HG03558 (cell line): ENCODE results near the gene THADA.

Experiments used
- ATAC-seq: cut with Tn5 transposase; IDR thresholded peaks from one replicate; pipeline ENCODE4 v1.9.1; 2021; ENCODE audit warnings: moderate number of reproducible peaks; ENCODE audit not compliant: unreplicated experiment; ENCODE audit errors: extremely low read depth

THADA gene

DNA sequence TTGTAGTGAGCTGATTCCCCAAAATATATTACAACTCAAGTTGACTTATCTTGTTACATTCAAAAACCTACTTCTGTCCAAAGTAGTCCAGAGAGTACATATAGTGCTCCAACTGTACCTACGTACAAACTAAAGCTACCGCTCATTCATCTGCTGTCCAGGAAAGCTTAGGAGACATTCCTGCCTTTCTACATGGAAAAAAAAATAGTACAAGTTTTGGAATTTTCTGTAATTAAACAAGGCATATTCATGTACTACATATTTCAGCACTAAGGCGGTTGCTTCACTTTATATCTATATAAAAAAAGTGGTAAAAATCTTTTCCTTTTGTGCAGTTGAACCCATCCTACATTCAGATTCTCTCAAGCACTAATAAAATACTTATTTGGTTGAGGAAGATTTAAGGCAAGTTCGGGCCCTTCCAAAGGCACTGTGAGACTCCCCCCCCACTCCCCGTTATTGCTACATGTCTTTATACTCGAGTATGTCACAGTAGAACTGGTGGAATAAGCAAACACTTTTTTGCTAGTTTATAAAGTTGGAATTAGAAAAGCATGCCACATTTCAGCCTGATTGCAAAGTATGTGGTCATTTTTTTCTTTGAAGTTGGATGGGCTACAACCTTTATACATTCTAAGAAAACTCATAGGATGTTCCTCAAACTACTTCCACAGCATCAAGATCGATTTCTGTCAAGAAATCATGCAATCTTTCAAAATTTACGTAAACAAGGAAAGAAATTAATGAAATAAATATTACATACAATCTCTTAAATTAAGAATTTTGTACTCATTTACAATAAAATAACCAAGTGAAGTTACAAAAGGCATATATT lies 373.1 kb downstream of the THADA start:
- no peak for ATAC-seq

DNA sequence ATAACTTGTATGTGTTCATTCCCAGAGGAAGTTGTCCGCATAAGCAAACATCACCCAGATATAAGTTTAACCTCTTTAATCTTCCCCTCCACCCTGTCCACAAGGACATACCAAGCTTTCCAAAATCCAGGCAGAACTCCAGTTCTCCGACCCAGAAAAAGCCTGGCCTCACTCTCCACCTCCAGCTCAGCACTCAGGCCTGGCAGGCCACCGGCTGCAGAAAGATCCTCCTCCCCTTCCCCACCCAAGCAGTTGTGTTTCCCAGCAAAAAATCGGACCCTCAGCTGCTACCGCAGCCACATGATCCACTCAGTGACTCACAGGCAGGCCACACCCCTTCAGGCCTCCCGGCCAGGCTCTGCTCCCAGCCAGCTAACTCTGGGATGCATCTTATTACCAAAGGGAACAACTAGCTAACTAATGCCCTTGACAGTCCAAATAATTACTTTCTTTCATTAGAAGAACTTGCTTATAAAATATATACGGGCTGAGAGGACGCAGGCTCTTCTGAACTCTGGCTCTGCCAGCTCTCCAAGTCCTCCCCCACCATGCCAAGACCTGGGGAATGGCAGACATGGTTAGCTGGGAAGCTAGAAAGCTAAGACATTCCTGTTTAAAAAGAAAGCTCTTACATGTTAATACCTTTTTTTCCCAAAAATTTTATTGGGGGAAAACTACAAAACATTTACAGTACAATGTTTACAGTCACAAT lies 373.9 kb downstream of the THADA start:
- no peak for ATAC-seq

DNA sequence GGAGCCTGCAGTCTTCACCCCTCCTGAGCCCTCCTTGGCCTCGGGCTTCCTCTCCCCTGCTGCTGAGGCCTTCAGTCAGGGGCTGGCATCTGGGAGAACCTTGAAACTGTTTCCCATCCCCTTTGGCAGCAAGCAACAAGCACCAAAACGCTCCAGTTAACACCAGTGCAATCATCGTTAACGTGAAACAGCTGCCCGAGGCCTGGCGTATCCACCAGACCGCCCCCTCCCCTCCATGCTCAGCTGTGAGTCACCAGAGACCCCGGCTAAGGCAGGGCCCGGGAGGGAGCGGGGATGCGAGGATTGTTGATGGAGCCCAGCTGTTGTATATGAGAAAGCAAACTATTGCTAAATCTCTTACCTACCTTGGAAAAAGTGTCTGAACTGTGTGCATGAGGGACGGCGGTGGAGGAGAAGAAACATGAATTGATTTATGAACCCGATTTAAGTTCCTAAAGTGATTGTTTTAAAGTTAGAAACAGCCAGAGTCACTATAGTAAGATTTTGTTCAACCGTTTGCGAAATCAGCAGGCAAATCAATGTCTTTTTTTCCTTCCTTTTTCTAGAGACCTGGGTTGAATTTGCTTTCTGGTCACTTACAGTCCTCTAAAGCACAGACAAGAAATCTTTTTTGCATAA lies 374.6 kb downstream of the THADA start:
- ATAC-seq, result no peak

DNA sequence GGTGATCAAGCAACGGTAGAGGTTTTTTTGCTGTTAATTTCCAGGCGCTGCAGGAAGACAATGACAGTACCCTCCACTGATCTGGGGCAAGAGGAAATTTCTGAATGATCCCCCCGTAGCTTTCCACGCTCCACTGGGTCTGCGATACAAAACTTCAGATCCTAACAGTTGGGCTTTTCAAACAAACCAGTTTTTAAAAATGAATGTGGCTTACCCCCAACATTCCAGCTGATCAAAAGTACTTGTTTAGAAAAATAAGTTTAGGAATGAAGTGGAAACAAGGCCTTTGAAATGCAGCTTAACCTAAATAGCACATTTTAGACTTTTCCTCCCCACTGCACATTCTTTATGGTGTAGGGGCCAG lies 375.1 kb downstream of the THADA start:
- no peak for ATAC-seq

DNA sequence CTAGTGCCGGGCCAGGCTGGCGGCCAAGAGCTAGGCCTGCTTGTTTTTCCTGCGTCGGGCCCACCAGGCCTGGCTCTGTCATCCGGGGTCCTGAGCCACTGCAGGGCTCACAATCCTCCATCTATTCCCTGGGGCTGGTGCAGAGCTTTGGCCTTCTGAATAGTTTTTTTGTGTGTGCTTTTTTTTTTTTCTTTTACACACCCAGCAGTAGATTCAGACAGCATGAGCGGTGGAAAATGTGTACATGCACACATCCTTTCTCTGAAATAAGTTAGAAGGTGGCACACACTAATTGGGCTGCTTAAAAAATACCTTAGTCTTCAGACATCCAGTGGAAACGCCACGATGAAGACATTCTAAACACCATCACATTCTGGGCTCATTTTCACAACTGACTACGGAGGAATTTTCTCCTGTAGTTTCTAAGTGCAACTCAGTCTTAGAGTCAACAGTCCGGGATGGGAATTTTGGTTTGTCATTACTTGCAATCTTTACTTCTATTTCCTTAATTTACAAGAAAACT lies 375.5 kb downstream of the THADA start:
- ATAC-seq, result no peak

DNA sequence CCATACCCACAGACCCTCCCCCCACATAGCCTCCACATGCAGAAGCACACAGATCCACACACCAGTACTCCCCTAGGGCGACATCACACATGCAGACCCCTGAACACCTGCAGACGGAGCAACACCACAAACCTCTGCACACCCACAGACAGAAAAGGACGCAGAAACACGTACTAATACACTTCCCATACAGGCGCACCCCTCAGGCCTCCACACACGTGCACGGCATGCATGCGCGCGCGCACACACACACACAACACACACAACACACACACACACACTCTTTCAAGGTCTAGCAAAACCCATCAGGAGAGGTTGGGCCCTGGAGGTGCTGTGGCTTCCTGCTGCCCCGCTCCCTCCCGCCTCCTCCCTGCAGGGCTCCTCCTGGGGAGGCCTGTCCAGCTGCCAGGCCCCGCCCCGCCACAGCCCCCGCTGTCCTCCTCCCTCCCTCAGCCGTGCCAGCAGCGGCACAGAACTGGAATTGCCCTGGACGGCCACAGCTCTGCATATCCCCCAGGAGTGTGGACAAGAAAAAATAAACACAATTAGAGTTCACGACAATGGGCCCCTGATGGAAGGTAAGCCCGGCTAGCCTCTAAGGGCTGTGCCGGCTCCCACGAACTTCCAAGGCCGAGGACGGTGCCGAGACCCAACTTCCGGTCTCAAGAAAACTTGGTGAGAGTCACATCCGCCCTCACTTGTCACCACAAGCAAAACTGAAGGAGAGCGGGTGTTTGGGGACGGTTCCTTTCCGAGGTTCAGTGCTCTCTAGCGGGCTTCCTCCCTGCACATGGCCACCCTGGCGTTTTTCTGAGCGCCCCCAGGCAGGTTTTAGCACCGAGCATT lies 376.2 kb downstream of the THADA start:
- peak; percentile 31 for ATAC-seq

DNA sequence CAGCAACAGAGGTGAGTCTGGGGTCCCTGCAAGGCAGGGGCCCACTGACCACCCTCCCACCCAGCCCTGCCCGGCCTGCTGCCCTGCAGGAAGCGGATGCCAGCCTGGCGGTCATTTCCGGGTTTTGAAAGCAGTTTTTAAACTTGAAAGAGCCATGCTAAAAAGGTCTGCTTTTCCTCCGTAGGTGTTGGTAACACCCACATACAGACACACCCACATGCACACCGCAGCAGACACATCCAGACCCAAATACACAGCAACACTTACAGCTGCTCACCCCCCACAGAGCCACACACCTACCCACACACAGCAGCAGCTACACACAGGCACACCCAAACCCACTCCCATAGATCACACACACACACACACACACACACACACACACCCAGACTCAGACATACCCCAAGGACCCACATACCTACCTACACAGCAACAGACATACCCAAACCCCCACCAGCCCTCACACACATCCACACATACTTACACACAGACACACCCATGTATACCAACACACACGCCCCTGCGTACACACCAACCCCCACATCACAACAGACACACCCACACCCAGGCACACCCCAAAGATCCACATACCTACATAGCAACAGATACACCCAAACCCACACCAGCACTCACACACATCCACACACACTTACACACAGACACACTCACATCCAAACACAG lies 377.0 kb downstream of the THADA start:
- no peak for ATAC-seq

DNA sequence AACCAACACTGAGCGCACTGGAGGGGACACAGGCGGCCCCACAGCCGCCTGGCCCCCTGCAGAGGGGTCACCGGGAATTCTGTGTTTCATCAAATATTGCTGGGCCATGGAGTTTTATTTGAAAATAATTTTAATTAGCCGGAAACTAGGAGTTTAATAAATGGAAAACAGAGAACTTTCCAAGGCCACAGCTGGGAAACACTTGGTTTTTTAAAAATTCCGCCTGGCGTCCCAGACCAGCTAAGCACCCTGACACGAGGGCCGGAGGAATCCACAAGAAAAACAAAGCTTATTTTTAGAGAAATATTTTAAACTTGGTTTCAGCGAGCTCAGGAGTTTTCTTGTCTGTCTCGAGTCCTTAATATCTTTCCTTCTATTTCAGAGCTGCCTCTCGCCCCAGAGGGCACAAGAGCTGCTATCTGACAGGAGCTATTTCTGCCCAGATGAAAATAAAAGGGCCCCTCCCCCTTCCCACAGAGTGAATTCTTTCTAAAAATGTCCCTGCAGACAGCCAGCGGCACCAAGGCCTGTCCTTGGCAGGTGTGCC lies 377.6 kb downstream of the THADA start:
- no peak for ATAC-seq

DNA sequence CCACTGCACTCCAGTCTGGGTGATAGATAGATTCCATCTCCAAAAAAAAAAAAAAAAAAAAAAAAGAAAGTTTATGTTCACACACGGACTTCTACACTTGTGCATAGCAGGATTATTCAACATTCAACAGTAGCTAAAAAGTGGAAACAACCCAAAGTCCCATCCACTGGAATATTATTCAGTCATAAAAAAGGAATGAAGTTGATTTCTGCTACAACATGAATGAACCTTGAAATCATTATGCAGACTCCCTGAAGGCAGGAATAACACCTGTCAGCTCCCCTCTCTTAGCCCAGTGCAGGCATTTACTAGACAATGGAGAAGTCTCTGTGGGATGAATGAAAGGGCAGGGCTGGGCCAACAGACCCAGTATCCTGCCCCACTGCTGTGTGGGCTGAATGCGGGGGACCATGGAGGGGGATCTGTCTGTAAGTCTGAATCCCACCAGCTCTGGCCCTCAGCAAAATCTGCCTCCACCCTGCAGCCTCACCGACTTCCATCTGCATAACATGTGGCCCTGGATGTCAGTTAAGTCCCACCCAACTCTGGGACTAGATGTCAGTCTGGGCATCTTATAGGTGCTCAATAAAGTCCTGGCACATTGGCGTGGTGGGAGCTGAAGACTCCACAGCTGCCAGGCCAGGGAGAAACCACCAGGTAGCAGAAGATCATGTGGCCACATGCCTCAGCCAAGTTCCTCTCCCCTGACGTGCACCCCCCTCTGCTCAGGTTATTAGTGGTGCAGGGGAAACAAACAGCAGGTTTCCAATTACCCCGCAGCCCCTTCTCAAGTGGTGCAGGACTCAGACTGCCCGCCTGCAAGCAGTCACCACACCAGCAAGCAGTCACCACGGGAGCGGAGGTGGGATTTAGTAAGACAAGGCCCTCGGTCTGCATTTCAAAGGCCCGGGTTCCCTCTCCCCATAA lies 378.3 kb downstream of the THADA start:
- no peak for ATAC-seq

DNA sequence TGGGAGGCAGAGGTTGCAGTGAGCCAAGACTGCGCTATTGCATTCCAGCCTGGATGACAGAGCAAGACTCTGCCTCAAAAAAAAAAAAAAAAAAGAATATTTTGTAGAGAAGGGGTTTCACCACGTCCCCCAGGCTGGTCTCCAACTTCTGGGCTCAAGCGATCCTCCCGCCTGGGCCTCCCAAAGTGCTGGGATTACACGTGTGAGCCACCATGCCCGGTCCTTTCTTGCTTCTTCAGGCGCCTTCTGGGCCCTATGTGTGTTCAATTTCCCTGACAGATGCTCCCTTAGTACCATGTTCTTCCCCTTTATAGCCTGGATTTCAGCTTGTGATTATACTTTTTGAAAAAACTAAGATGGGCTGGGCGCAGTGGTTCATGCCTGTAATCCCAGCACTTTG lies 379.2 kb downstream of the THADA start:
- ATAC-seq, result no peak

DNA sequence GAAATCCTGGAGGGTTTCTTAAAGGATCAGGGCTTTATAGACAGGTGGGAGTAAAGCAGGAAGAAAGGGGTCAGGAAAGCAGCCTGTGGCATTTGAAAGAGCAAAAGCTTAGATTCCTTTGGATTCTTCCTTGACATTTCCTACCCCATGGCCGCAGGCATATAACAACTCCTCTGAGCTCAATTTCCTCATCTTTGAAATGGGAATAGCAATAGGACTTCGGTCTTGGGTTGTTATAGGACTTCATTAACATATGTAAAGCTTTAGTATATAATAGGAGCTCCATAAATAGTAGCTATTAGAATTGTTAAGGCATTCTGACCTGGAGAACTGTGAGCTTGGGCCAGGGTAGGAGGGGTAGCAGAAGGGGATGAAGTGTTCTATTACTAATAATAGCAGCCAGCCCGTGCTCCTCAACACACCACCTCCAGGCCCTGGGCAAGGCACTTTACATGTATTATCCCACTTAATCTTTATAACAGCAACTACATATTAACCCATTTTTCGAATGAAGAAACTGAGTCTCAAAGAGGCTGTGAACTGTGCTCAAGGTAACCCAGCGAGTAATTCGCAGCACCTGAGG lies 380.1 kb downstream of the THADA start:
- no peak for ATAC-seq

DNA sequence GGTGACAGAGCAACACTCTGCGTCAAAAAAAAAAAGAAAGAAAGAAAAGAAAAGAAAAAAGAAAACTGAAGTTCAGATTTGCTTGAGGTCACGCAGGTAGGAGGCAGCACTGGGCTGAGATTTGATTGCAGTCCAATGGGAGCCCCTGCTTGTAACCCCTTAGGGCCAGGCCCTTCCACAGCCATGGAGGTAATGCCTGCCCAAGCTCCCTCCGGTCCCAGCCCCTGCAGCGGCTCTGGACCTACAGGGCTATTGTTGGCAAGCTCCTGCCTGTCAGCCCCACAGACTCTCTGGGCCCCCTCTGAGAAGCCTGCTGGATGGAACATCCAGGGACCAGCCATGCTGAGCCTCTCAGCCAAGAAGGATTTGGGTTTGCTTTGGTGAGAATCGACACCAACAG lies 381.6 kb downstream of the THADA start:
- ATAC-seq, result no peak

DNA sequence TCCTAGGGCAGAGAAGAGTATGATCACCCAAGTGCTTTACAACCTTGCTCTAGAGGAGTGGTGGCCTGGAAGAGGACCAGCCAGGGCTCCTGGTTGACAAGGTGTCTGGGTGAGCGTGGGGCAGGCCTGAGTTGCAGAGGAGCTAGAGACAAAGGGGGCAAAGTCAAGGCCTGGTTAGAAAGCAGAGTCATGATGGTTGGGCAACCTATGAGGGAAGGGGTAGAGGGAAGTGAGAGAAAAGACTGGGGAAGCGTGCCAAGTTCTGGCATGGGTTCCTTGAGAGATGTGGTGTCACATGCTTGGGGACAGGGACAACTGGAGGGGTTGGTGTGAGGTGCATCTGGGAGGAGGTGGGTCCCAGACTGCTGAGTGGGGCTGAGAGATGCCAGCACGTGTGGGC lies 382.9 kb downstream of the THADA start:
- no peak for ATAC-seq

DNA sequence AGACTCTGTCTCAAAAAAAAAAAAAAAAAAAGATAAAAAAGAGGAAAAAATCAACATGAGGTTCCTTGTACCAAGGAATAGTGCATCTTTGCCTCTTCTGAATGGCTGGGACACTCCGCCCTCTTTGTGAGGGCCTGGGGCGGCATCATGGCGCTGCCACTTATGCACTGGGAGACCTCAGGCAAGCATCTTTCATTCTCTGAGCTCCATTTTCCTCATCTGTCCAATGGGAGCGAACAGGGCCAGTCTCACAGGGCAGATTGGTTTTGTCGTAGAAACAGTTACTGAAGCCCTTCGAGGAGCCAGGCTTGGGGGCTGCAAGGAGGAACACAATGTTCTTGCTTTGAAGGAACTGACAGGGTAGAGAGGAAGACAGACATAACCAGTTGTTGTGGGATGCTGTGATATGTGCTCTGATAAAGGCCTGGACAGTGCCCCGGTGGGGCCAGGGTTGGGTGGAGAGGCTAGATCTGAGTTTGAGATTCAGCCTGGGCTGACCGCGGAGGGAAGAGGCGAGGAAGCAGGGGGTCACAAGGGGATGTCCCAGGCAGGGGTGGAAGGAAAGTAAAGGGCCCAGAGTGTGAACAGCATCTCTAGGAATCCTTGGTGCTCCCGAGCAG lies 383.5 kb downstream of the THADA start:
- no peak for ATAC-seq

DNA sequence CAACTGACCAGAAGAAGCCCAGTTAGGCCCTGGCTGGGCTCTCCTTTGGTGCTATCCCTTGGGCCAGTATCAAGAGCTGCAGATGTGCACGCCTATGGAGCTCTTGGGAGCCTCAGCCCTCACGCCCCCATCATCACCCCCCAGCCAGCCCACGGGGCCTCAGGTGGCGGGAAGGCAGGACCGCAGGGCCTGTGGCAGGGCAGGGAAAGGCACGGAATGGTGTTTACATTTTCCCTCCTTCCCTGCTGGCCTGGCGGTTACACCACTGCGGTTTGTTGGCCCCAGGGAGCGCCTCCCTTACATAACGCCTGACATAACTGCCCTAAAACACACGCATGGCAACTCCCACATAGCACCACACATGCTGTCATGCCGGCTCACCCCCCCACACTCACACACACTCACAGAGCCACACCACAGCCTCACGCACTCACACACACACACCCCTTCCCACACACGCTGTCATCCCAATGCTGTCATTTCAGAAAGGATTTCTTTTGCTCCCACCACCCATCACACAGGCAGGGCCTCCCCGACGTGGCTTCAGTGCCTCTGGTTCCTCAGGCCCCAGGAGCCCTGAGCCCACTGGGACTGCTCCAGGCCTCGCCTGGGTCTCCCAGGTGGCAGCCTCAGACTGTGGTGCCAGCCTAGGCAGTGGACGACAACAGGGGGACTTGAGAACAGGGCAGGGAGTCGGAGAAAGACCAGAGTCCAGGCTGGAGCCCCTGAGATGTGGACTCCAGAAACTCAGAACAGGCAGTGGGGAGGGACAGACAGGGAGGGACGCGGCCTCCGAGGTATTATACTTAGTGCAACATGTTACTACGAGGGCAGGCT lies 385.2 kb downstream of the THADA start:
- ATAC-seq, result no peak

DNA sequence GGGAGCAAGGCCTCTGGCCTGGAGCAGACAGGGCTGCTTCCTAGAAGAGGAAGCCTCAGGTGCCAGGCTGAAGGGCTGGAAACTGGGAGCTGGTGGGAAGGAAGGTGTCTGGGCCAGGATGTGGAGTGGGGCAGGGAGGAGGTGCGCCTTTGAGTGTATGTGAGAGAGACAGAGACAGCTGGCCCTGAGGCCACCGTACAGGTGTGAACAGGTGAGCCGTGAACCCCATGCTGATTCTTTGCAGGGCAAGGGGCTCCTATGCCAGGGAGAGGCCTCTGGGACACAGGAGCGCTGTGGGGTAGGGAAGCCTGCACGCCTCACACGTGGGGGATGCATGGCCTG lies 385.7 kb downstream of the THADA start:
- ATAC-seq, result no peak

DNA sequence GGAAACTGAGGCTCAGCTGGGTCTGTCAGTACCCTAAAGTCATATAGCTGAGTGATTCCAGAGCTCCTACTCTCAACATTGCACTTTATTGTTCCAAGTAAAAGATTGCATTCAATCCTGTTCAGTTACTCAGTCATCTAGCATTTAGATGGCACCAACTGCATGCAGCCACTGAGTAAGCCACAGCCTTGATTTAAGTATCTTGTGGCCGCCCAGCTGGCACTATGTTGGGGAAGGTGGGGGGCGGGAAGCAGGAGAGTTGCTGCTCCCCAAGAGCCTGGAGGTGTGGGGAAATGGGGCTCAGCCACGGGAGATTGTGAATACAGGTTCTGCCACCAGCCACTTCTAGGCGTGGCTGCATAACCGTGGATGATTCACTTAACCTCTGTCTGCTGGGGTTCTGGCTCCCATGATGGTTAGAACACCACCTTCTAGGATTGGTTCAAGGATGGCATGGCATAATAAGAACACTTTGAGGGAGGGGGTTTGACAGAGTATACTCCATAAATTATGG lies 386.6 kb downstream of the THADA start:
- ATAC-seq, result no peak
